ENCODE results near the gene RANBP3L. TPM values are rescaled to one million over a fixed set of nuclear protein-coding genes. Genes with fewer than 3 reads are reported as not detected.

The RANBP3L gene
- total and polyA plus RNA-seq, 11 donors: 0.14 to 2.2 (median 0.38) TPM

GRCh38 chr5:36279054-36279698, 22.5 kb downstream of the RANBP3L start:
- Histone ChIP-seq H3K4me3 (peak overlapping the region in 1 of 12 donors; percentile 11), H3K36me3 (no peaks in the 10 kb centered on the region), H3K9me3 (no peaks in the 10 kb centered on the region), H3K4me1 (peaks cover 0 to 22% (median 0%) of the 10 kb centered on the region in 12 donors), H3K27ac (peak overlapping the region in 3 of 12 donors; percentile 25 to 66 (median 27)), H3K27me3 (no peaks in the 10 kb centered on the region)
- 40 to 60% (median 52%) methylated on average over 3 of the region's 3 CpGs for WGBS, 4 donors
- no peak for TF ChIP-seq CTCF (IDR thresholded peaks at IDR 0.05)
- no peak for TF ChIP-seq POLR2A (IDR thresholded peaks at IDR 0.05)
- intact Hi-C loops (cut with DNase I): no loop called here
- DNase-seq (no peak), ATAC-seq (peak in 2 of 4 donors; percentile 31 to 33)

GRCh38 chr5:36277521-36278176, 24.1 kb downstream of the RANBP3L start:
- intact Hi-C loops (cut with DNase I): no loop called here
- no peaks in the 10 kb centered on the region for H3K9me3 ChIP-seq
- no peaks in the 10 kb centered on the region for H3K27me3 ChIP-seq
- TF ChIP-seq POLR2A (IDR thresholded peaks at IDR 0.05): no peak
- TF ChIP-seq CTCF (IDR thresholded peaks at IDR 0.05): no peak
- WGBS, 4 donors: 63 to 74% (median 69%) methylated on average over 5 of the region's 5 CpGs
- H3K4me3 ChIP-seq: no peak overlapping the region
- H3K27ac ChIP-seq: no peak overlapping the region
- H3K36me3 ChIP-seq: no peaks in the 10 kb centered on the region
- peaks cover 0 to 27% (median 2%) of the 10 kb centered on the region in 12 donors for H3K4me1 ChIP-seq
- DNase-seq (no peak), ATAC-seq (no peak)

- peak; percentile 64 to 77 (median 74) for ATAC-seq
- no peak overlapping the region for H3K4me3 ChIP-seq
- intact Hi-C loops (cut with DNase I): no loop called here
- no peaks in the 10 kb centered on the region for H3K27me3 ChIP-seq
- peaks cover 0 to 27% (median 2%) of the 10 kb centered on the region in 12 donors for H3K4me1 ChIP-seq
- no peak for TF ChIP-seq POLR2A (IDR thresholded peaks at IDR 0.05)
- no peak for TF ChIP-seq CTCF (IDR thresholded peaks at IDR 0.05)
- DNase-seq: peak in 1 of 5 donors; percentile 37
- no peaks in the 10 kb centered on the region for H3K36me3 ChIP-seq
- no peaks in the 10 kb centered on the region for H3K9me3 ChIP-seq
- no peak overlapping the region for H3K27ac ChIP-seq
Measured at GRCh38 chr5:36276864-36277263, 24.8 kb downstream of the RANBP3L start.

GRCh38 chr5:36273809-36274526, 27.7 kb downstream of the RANBP3L start:
- Histone ChIP-seq H3K4me1 (peaks cover 0 to 27% (median 0%) of the 10 kb centered on the region in 12 donors), H3K36me3 (no peaks in the 10 kb centered on the region), H3K27me3 (no peaks in the 10 kb centered on the region), H3K9me3 (no peaks in the 10 kb centered on the region), H3K27ac (peak overlapping the region in 2 of 12 donors; percentile 27 to 30), H3K4me3 (no peak overlapping the region)
- DNase-seq: no peak
- TF ChIP-seq POLR2A (IDR thresholded peaks at IDR 0.05) (no peak), CTCF (IDR thresholded peaks at IDR 0.05) (no peak)
- 62 to 75% (median 69%) methylated on average over 6 of the region's 6 CpGs for WGBS, 4 donors
- intact Hi-C loops (cut with DNase I): no loop called here
- ATAC-seq: no peak
